IMR-90 (cell line): ENCODE results near the gene LAMA5.

Source experiments
- CEBPB ChIP-seq: IDR thresholded peaks from 2 replicates; pipeline ENCODE4 v1.6.1; 2012; ENCODE audit warnings: low read depth, low read length, improper control_type of control experiment
- CHD1 ChIP-seq: IDR thresholded peaks from 2 replicates; pipeline ENCODE4 v1.6.1; 2012; ENCODE audit warnings: low read depth, low read length, improper control_type of control experiment
- MAZ ChIP-seq: IDR thresholded peaks from 2 replicates; pipeline ENCODE4 v1.6.1; 2012; ENCODE audit warnings: low read depth, mild to moderate bottlenecking, low read length, improper control_type of control experiment, moderate library complexity, borderline replicate concordance
- MXI1 ChIP-seq: IDR thresholded peaks from 2 replicates; pipeline ENCODE4 v1.6.1; 2012; ENCODE audit warnings: low read depth, mild to moderate bottlenecking, low read length, moderate library complexity, borderline replicate concordance
- NFE2L2 ChIP-seq: fragments of 150-350 bp; IDR thresholded peaks from 2 replicates; pipeline ENCODE4 v1.6.1; 2016; ENCODE audit warnings: low read depth, mild to moderate bottlenecking, low read length
- POLR2A ChIP-seq: IDR thresholded peaks from 2 replicates; pipeline ENCODE4 v1.6.1; 2012; ENCODE audit warnings: mild to moderate bottlenecking, low read depth, low read length
- RAD21 ChIP-seq: IDR thresholded peaks from 2 replicates; pipeline ENCODE4 v1.6.1; 2012; ENCODE audit warnings: low read length, improper control_type of control experiment
- RCOR1 ChIP-seq: IDR thresholded peaks from 2 replicates; pipeline ENCODE4 v1.6.1; 2012; ENCODE audit warnings: mild to moderate bottlenecking, low read length, improper control_type of control experiment; ENCODE audit not compliant: insufficient replicate concordance
- RFX5 ChIP-seq: IDR thresholded peaks from 2 replicates; pipeline ENCODE4 v1.8.0; 2012; ENCODE audit warnings: low read depth, mild to moderate bottlenecking, low read length, moderate library complexity
- SMC3 ChIP-seq: fragments of 150-350 bp; IDR thresholded peaks from 2 replicates; pipeline ENCODE4 v1.6.1; 2016; ENCODE audit warnings: low read depth, mild to moderate bottlenecking, antibody characterized with exemption, low read length, moderate library complexity
- TF ChIP-seq, protein P1 (sequence below): conservative IDR thresholded peaks from 2 replicates; pipeline ENCODE4 v1.5.1; 2012; ENCODE audit warnings: mild to moderate bottlenecking, low read depth, low read length, improper control_type of control experiment
- TF ChIP-seq, protein P2 (sequence below): fragments of 150-350 bp; IDR thresholded peaks from 2 replicates; pipeline ENCODE4 v1.6.1; 2017; ENCODE audit warnings: mild to moderate bottlenecking, antibody characterized with exemption, low read length, low read depth
- TF ChIP-seq, protein P3 (sequence below): fragments of 150-350 bp; IDR thresholded peaks from 2 replicates; pipeline ENCODE4 v1.6.1; 2016; ENCODE audit warnings: low read depth, mild to moderate bottlenecking, low read length, moderate library complexity, borderline replicate concordance

DNA sequence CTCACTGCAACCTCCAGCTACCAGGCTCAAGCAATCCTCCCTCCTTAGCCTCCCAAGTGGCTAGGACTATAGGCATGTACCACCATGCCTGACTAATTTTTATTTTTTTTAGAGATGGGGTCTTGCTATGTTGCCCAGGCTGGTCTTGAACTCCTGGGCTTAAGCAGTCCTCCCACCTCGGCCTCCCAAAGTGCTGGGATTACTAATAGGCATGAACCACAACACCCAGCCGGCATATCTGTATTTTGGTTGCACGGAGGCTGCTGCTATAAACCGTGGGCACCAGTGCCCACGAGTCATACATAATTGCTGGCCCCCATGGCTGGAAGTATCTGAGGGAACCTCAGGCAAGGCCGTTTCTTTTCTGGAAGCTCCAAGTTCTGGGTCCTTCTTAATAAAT, 82.7 kb downstream of the LAMA5 start:
- TF ChIP-seq, protein P1, sequence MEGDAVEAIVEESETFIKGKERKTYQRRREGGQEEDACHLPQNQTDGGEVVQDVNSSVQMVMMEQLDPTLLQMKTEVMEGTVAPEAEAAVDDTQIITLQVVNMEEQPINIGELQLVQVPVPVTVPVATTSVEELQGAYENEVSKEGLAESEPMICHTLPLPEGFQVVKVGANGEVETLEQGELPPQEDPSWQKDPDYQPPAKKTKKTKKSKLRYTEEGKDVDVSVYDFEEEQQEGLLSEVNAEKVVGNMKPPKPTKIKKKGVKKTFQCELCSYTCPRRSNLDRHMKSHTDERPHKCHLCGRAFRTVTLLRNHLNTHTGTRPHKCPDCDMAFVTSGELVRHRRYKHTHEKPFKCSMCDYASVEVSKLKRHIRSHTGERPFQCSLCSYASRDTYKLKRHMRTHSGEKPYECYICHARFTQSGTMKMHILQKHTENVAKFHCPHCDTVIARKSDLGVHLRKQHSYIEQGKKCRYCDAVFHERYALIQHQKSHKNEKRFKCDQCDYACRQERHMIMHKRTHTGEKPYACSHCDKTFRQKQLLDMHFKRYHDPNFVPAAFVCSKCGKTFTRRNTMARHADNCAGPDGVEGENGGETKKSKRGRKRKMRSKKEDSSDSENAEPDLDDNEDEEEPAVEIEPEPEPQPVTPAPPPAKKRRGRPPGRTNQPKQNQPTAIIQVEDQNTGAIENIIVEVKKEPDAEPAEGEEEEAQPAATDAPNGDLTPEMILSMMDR: no peak
- TF ChIP-seq POLR2A (no peak), RFX5 (no peak), RCOR1 (no peak), MXI1 (no peak), RAD21 (no peak), NFE2L2 (no peak), CHD1 (no peak), MAZ (no peak), SMC3 (no peak), CEBPB (no peak)
- TF ChIP-seq, protein P2, sequence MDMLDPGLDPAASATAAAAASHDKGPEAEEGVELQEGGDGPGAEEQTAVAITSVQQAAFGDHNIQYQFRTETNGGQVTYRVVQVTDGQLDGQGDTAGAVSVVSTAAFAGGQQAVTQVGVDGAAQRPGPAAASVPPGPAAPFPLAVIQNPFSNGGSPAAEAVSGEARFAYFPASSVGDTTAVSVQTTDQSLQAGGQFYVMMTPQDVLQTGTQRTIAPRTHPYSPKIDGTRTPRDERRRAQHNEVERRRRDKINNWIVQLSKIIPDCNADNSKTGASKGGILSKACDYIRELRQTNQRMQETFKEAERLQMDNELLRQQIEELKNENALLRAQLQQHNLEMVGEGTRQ: no peak
- TF ChIP-seq, protein P3, sequence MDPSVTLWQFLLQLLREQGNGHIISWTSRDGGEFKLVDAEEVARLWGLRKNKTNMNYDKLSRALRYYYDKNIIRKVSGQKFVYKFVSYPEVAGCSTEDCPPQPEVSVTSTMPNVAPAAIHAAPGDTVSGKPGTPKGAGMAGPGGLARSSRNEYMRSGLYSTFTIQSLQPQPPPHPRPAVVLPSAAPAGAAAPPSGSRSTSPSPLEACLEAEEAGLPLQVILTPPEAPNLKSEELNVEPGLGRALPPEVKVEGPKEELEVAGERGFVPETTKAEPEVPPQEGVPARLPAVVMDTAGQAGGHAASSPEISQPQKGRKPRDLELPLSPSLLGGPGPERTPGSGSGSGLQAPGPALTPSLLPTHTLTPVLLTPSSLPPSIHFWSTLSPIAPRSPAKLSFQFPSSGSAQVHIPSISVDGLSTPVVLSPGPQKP: no peak
